Measurements from ENCODE around the gene ADCY3. TPM values are rescaled to one million over a fixed set of nuclear protein-coding genes. Genes with fewer than 3 reads are reported as not detected.

Gene ADCY3
- polyA plus RNA-seq, 4 donors = 16.0 to 45.5 (median 22.9) TPM

DNA sequence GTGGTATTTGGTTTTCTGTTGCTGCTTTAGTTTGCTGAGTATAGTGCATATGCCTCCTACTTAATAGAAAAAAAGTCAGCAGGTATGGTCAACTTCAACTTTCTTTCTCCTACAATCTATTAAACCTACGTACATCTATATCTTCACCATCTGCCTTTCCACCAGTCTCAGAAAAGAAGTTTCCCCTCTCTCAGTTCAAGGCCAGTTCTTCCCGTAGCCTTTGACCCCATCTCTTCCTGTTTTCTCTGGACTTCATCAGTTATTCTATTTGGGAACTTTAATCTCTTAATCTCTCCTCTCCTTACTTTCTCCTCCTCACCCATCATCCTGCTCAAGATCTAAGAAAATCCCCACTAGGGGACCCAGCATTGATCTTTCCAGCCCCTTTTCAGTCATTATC is 132.5 kb downstream of the ADCY3 start:
- no peak for DNase-seq (ENCODE audit: low read depth in 4 of 4, low spot score in 3 of 4)

DNA sequence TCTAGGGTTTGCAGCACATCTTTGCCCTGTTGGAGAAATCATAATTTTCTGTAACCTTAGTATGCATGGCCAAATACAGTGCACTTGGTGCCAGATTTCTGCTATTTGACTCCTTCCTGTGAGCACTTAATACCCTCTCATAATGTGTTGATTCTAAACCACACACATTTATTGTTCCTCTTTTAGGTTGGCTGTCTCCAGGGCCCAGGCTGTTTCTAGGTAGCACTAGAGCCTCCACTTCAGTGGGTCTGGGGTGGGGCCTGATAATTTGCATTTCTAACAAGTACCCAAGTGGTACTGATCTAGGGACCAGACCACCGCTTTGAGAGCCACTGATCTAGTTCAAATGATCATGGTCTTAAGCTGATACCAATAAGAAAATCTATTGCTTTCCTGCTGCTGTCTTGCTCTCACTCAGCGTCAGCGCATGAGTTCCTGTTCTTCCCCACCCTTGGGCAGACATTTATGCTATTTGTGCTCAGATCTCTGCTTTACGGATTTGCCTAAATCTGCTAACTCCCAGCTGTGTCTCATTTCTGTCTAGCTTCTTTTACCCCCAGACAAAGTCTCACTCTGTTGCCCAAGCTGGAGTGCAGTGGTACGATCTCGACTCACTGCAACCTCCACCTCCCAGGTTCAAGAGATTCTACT is 134.2 kb downstream of the ADCY3 start:
- DNase-seq (ENCODE audit: low read depth in 4 of 4, low spot score in 3 of 4) = no peak

DNA sequence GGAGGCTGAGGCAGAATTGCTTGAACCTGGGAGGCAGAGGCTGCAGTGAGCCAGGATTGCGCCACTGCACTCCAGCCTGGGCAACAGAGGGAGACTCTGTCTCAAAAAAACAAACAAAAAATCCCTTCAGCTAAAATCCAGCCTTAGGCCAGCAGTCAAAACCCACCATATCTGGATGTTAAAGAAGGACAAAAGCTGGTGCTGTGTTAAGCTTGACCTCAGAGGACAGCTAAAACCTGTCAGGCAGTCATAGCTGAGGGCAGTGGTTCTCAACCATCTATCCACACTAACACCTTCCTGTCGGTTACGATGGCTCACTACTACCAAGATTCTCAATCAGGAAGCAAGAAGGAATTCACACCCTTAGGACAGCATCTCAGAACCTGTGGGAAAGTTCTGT is 136.4 kb downstream of the ADCY3 start:
- DNase-seq (ENCODE audit: low read depth in 4 of 4, low spot score in 3 of 4) = no peak

DNA sequence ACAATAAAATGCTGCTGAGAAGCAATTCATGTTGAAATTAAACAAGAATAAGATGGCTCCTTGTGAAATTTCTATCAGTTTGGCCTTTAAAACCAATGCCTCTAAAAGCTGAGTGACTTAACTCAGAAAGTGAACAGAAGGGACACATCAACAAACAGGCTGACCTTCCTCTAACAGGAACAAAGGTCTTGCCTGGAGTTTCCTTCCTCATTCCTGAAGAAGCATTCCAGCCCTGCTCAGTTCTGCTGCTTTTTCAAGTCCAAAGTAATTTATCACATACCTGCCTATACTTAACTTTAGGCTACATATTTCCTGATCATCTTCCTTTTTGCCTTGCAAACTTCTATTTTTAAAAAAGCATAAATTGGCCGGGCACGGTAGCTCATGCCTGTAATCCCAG is 140.9 kb downstream of the ADCY3 start:
- DNase-seq (ENCODE audit: low read depth in 4 of 4, low spot score in 3 of 4) = no peak

DNA sequence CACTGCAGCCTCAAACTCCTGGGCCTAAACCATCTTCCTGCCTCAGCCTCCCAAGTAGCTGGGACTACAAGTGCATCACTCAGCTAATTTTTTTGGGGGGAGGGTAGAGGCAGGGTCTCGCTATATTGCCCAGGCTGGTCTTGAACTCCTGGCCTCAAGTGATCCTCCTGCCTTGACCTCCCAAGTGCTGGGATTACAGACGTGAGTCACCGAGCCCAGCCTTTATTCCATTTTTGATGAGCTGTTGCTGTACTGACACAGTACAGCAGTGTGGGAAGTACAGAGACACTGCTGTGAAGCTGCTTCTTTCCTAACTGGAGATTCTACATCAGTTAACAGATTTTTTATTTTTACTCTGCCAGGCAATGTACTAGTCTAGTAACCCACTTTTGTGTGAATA is 145.7 kb downstream of the ADCY3 start:
- no peak for DNase-seq (ENCODE audit: low read depth in 4 of 4, low spot score in 3 of 4)

DNA sequence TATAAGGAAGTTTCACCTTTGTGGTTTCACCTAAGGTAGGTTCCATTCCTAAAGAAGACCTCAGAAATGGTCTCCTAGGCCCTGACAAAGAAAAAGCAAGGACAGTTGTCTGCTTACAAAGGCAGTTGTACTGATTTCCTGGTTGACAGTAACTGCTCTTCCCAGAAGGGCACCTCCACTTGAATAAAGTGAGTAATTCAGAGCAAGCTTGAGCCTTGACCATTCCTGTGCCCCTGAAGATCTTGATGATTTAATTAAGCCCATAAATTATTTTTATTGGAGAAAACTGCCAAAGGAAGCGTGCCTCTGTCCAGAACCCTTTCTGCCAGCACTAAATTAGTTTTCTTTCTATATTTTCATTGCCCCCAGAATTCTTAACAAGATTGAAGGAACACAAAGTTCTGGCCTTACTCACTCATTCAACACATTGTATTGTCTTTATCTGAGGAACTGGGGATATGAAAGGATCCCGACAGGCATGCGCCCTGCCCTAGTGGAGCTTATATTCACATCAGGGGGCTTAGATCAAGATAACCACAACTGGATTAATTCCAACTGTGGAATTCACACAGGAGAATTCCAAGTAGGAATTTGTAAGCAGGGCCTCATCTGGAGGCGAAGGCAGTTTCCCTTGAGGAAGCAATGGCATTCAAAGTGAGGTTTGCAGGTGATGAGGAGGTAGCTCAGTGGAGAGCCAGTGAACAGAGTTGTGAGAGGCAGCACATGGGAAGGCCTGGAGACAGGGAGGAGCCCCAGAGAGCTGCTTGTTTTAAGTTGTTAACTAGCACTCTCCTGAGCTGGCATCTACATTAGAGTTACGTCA is 148.1 kb downstream of the ADCY3 start:
- no peak for DNase-seq (ENCODE audit: low read depth in 4 of 4, low spot score in 3 of 4)

DNA sequence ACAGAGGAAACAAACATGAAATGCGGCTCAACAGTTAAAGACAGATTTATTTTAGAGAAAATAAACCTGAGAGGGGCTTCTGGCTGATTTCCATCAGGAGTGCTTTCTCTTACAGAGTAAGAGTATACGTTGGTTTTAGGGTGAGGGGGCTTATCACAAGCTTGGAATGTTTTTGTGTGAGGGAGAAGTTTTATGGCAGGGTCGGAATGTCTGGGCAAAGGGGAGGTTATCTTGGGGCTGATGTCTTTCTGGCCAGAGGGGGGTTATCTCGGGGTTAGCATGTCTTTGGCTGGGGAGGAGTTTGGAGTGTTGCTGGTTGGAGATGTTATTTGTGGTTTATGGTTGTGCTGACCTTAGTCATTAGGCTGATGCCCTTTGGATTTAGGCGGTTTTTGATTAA is 149.0 kb downstream of the ADCY3 start:
- DNase-seq (ENCODE audit: low read depth in 4 of 4, low spot score in 3 of 4) = peak in 1 of 4 donors; percentile 55

Other genes with a start within 250 kb of the ADCY3 start
- gene PTRHD1, start 126.8 kb downstream of the ADCY3 start, polyA plus RNA-seq (ENCODE audit: insufficient read length in 4 of 4) = 10 to 100 TPM; 35.1 to 41.2 (median 38.3) TPM
- gene CENPO, start 126.8 kb downstream of the ADCY3 start, polyA plus RNA-seq (ENCODE audit: insufficient read length in 4 of 4) = 10 to 100 TPM; 19.2 to 23.0 (median 20.9) TPM
- 10 to 100 TPM in 3 of 4 donors, 1 to 10 TPM in 1; 6.5 to 10.4 (median 10.1) TPM for gene DNAJC27, start 51.7 kb upstream of the ADCY3 start, polyA plus RNA-seq (ENCODE audit: insufficient read length in 4 of 4)
- 1 to 10 TPM; 4.7 to 8.2 (median 6.0) TPM for gene EFR3B, start 121.8 kb upstream of the ADCY3 start, polyA plus RNA-seq (ENCODE audit: insufficient read length in 4 of 4)
- 1 to 10 TPM; 2.7 to 7.8 (median 5.3) TPM for gene POMC, start 248.3 kb upstream of the ADCY3 start, polyA plus RNA-seq (ENCODE audit: insufficient read length in 4 of 4)